Measurements from ENCODE around the gene FBXL14.

The FBXL14 gene, protein sequence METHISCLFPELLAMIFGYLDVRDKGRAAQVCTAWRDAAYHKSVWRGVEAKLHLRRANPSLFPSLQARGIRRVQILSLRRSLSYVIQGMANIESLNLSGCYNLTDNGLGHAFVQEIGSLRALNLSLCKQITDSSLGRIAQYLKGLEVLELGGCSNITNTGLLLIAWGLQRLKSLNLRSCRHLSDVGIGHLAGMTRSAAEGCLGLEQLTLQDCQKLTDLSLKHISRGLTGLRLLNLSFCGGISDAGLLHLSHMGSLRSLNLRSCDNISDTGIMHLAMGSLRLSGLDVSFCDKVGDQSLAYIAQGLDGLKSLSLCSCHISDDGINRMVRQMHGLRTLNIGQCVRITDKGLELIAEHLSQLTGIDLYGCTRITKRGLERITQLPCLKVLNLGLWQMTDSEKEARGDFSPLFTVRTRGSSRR

DNA sequence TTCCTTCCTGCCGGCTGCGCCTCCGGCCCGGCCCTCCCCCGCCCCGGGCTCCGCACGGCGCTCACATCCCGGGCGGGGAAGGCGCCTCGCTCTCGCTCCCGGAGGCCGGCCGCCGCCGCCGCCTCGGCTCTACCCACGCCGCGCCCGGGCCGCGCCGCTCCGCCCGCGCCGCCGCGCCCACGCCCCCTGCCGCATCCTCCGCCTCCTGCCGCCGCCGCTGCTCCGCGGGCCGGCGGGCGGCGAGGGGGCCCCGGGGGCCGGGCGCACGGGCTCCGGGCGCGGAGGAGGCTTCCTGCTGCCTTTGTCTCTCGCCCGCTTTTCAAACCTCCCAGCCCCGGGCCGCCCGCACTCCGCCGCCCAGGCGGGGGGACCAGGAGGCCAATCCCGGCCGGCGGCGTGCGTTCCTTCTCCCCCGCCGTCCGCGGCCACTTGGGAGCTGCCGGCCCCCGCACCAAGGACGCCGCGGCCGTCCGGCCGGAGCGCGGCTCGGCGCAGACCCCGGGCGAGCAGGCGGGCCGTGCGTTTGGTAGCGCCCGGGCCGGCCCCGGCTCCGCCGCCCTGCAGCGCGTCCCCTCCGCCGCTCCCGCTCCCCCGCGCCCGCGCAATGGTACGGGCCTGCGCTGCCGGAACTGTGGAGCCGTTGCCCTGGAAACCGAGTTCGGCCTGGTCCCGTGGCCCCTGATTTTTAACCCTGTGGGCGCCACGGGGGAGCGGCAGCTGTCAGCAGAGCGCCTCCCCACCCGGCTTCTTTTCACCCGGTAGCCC, at the start of gene FBXL14:
FBXL14 (minus strand) TSS at position 321 of the 765 bp plus-strand sequence. CDS start 515 bp downstream, outside the sequence.
- DNase-seq: peak; percentile 95

DNA sequence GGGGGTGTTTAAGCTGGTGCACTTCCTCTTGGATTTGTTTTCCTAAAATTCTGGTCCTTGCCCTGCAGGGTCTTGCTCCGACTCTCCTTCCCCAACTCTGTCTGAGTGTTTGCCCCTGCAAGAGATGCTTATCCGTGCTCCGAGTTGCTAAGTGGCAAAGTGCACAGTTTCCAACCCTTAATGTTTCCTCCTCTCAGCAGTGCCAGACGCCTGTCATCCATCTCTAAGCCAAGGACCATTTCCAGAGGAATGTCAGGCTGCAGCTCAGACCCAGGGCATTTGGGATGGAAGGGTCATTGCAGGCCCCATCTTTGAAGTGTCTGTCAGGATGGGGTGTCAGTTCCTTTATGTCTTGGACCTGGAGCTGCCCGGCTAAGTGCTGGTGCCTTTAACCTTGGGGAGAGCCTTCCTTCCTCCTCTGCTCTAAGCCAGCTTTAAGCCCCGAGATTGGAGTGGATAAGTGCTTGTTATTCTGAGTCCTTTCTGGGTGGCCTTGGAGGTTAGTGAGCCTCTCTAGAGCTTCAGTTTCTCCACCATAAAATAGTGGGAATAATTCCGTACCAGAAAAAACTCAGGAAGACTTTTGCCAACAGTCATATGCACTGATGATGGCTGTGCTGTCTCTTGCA, 49.6 kb upstream of the FBXL14 start:
- DNase-seq: no peak

DNA sequence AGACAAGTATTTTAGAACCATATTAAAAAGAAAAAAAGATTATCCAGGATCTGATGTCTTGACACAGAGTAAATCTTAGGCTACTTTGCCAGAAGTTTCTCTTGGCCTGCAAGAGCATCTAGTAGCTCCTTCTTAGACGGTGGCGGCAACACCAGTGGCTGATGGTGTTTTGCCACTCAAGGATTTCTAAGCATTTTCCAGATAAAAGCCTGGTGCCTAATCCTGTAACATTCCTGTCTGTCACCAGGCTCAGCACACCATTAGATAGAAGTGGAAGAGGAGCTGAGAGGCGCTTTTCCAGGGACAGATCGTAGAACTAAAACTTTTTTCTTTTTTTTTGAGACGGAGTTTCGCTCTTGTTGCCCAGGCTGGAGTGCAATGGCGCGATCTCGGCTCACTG, 48.7 kb upstream of the FBXL14 start:
- no peak for DNase-seq

DNA sequence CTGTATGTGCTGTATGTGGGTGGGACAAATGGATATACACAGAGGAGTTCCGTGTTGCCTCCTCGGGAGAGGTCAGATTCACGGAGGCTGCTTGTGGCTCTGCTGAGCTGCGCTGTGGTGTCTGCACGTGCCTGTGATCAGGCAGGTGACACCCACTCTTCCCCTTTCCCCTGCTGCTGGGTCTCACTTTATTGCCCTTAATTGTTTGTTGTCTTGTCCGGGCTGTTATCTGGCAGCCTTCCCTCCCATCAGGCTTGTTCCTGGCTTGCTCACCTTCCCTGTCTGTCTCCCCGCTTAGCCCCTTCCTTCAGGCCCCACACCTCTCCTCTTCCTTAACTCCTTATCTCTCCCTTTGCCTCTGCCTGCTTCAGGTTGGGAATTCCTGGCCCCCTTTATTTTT, 48.1 kb upstream of the FBXL14 start:
- no peak for DNase-seq

DNA sequence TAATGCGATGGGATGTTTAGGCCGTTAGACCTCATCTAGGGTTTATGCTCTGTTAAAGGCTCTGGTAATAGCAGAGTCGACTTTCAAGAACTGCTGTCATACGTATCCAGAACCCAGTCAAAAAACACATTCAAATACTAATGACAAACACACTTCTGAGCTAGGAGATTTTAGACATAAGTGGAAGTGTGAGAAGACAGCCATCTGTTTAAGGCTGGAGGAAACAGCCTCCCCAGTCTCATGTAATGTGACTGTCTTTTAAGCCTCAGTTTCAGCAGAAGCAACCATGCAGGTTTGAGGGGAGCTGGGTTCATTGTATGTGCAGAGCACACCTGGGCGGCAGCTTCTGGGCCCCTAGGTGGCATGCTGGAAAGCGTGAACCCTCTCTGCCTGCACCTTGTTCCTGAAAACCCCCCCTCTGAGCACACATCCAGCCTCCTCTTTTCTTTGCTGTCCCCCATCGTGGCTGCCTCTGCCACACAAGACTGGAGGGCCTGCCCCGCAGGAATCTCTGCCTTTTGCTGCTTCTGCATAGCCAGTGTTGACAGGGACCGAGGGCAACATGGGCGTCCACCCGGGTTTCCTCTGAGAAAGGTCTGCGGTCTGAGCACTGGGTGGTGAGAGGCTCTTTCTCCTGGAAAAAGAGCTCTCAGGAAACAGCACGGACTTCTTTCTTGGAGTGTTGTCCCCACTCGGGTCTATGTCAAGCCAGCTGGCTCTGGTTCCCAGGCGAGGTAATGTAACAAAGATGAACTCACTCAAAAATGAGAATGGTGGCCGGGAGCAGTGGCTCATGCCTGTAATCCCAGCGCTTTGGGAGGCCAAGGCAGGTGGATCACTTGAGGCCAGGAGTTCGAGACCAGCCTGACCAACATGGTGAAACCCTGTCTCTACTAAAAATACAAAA, 46.2 kb upstream of the FBXL14 start:
- DNase-seq: no peak

DNA sequence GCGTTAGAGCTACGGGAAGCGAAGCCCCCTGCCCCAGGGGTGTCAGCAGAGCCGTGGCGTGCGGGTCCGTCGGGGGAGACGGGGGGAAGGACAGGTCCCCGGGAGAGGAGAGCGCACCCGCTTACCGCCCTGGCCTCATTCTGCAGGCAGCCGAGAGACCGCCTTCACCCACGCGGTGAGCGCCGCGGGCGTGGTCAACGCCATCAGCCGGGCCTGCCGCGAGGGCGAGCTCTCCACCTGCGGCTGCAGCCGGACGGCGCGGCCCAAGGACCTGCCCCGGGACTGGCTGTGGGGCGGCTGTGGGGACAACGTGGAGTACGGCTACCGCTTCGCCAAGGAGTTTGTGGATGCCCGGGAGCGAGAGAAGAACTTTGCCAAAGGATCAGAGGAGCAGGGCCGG, 45.2 kb upstream of the FBXL14 start:
- DNase-seq: no peak

DNA sequence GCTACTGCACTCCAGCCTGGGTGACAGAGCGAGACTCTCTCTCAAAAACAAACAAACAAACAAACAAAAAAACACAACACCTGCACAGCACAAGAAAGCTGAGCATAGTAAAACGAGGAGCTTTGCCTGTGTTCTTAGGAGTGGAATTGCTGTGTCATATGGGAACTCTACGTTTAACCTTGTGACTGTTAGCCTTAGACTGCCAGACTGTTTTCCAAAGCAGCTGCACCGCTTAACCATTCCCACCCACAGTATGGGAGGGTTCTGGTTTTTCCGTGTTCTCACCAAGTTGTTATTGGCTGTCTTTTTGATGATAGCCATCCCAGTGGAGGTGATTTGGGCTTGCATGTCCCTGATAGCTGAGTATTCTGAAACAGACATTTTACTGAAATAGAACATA, 43.8 kb upstream of the FBXL14 start:
- no peak for DNase-seq

DNA sequence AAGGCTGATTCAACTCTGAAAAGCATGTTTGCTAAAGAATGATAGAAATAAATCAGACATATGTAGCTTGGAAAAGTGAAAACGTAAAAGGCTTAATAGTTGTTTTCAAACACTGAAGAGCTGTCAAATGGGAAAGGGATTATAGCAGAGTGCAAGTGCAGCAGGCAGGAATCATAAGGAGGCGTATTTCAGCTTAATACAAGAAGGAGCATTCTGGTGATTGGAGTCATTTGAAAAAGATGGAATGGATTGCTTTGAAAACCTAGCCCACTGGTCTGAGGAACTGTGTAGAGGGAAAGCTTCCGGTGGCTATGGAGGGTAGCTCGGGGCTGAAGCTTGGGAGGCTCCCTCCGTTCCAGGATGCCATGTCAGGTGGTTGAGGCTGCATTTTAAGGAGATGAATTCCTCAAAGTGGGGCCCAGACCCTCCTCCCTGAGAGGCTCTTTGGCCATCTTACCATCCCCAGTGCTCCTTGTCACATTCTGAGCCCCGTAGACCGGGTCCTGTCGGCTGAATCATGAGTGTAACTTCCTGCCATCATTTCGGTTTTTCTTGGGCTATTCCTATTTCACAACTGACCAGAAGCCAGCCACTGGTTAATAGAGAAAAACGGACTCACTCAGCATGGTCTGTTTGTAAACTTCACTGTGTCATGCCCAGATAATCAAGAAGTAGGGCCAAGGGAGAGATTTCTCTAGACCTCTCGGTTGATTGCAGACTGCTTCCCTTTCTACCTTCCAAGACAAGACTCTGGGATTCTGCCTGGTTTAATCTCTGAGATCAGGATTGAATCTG, 41.1 kb upstream of the FBXL14 start:
- no peak for DNase-seq

DNA sequence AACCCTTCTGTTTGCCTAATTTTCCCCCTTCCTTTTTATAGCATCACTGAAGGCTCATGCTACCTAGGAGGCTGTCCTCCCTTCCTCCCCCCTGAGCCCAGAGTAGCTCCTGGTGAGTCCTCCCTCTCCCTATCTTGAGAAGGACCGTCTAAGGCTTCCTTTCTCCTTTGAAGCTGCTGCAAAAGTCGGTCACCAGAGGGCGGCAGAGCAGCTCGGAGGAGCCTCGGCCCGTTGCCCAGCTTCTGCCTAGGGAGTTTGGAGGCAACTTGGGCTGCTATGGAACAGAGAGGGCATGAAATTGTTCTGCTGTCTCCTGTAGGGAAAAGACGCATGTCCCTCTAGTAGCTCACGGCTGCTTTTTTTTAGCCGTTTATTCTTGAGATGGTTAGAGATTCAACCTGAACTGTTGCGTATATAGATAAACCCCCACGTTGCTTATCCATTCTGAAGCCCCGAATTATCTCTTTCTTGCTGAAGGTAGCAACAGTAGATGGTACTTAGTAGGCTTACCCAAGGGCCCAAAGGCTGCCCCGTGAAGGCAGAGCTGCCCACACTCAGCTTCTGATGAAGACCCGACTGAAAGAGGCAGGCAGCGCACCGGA, 40.3 kb upstream of the FBXL14 start:
- peak; percentile 78 for DNase-seq

DNA sequence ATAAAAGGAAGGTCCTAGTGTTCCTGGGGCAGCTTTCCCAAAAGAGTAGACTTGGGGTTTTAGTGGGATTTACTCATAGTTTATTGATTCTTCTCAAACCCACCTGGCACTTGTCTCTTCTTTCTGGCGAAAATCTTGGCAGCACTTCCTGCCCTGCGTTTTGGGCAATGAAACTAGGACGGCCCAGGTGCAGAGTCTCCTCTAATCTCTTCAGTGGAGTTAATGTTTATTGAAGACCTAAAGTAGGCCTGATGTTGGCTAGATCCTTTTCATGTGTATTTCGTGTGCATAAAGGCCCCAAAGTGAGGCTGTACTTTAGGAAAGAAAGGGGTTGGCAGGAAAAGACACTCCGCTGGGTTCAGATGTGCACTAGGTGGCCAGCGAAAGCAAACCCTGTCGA, 39.8 kb upstream of the FBXL14 start:
- DNase-seq: no peak

DNA sequence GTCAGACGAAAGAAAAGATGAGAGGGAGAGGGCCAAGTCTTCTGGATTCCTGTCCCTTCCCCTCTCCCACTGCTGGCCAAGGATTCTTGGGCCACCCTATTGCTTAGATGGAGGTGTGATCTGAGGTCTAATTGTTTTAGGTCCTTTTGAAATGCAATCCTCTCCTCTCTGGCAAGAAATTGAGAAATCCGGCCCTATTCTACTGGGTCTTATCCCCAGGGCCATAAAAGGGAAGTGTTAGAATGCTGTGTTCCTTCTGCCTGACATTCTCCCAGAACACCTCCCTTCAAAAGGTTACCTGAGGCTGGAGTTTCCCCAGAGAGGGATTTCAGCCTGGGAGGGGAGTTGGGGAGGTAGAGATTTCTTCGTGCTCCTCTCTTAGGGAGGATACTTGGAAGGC, 39.1 kb upstream of the FBXL14 start:
- DNase-seq: no peak

DNA sequence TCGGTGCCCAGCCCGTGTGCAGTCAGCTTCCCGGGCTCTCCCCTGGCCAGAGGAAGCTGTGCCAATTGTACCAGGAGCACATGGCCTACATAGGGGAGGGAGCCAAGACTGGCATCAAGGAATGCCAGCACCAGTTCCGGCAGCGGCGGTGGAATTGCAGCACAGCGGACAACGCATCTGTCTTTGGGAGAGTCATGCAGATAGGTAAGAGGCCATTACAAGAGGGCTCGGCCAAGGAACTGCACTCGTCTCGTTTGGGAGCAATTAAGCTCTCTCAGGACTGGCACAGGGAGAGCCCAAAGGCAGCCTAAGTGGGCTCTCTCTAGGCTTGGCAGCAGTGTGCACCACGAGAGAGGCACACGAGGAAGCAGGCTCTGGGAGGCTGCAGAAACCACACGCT, 38.3 kb upstream of the FBXL14 start:
- DNase-seq: no peak

DNA sequence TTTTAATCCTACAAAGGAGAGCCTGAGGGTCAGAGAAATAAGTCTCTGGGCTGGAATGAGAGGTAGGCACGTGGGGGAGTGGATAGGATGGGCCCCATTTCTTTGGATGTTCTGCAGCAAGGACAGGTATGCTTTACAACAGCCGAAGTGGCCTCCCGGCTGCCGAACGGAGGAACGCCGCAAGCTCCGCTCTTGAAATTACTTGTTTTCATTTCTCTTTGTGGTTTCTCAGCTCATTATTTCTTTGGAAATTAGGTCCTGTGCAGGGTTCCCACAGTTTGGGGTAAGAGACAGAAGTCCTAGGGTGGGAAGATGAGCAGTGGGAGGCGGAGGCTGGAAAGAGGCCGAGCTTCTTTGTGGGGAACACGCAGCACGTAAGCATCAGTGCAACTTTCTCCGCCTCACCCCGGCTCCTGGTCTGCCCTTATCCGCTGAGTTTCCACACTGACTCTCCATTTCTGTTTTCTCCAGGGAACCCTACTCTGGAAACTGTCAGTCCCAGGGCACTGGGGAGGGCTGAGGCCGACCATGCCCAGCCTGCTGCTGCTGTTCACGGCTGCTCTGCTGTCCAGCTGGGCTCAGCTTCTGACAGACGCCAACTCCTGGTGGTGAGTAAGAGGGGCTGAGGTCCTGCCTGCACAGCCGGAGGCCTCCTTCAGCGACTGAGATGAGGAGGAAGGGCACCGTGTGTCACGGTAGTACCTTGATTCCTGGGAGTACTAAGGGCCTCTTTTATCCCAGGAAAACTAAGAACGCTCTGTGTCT, 36.6 kb upstream of the FBXL14 start:
- no peak for DNase-seq

DNA sequence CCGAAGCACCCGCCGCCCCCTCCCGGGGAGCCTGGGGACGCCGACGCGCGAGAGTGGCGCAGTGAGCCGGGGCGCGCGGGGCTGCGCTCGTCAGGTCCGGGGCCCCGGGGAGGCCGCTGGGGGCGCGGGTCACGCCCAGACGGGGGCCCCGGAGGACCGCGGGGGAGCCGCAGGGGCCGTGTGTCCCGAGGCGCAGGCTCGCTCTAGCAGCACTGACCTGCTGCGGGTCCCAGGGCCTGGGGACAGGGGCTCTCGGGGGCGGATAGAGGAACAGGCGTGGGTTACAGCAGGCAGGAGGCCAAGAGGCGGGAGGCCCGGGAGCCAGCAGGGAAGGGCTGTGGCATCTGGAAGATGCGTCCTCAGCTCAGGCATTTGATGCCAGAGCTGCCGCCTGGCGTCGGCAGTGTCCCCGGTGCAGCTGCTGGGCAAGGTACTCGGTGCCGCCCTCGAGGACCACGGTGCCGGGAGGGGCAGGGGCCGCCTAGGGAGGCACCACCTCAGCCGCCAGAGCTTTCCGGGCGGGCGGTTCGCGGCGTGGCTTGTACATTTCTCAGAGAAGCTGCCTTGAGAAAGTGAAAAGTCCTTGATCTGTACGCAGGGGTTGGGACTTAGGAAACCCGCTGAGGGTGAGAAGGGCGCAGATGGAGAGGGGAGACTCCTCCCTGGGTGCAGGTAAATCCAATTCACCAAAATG, 35.9 kb upstream of the FBXL14 start:
- peak; percentile 28 for DNase-seq

DNA sequence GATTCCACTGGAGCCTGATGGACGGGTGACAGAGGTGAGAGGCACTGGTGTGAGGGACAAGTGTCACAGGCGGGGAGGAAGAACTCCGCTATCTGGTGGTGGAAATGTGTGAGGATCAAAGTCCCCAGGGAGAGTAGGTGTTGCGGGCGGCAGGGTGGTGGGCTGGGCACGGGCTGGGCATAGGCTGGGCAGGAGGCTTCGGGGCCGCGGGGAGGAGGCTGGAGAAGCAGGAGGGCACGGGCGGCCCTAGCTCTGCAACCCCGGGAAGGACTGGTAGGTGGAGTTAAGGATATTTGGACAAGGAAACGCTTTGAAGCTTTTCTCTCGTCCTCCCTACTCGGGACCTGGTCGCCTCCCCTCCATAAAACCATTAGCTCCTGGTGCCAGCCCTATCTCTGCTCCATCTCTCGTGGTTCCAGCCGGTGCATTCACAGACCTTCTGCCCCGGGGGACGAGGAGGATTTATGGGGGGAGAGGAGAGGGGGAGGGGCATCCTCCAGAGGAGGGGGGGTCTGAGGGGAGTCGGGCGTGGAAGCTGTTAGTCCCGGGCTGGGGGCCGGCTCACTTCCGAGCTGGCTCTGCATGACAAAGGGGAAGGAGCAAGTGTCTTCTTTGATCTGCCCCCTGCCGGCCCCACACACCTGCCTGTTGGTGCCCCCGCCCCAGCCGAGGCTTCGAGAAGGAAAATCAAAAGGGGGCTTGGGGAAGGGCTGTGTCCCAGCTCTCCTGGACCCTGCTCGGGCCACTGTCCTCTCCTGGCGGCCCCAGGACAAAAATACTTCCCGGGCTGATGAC, 35.2 kb upstream of the FBXL14 start:
- DNase-seq: no peak

DNA sequence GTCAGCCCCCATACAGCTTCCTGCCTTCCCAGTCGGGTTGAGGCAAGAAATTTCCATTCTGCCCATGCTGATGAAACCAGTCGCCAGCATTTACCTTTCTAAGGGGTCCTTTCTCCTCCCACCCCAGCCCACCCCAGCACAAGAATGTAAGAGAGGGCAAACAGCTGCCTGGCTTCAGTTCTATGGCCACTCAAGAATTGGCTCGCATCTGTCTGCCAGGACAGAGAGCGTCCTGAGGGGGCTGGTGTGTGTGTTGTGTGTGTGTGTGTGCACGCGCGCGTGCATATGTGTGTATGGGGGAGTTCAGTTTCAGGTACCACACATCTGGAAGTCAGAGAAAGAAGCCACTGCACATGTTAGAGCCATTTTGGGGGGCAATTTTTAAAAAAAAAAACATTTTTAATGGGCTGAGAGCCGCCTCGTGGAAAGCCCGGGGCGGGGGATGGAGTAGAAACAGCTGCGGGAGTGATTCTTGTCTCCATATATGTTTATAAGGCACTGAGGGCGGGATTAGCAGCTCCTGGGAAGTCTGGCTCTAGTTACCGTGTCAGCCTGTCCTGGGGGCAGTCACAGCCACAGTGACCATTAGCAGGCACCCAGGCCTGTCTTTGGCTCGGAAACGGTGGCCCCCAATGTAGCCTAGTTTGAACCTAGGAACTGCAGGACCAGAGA, 34.4 kb upstream of the FBXL14 start, which contains the start of gene WNT5B:
WNT5B (plus strand) TSS at position 566 of the 672 bp plus-strand sequence. CDS start 2,124 bp downstream, outside the sequence.
- DNase-seq: no peak

DNA sequence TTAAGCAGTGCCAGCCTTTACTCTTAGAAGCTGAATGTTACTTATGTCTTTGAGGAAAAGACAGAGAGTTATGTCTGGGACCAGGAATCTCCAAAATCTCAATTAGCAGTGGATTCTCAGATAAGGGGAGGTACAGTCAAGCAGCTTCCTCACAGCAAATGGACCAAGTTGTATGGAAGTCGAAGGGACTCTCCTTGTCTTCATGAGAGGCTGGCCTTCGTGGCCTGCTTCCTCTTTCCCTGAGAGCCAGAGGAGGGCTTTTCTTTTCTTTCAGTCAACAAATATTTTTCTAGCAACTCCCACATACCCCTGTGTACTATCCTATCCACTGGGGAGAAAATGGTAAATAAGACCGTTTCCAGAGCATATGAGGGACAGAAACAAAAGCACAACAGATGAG, 28.0 kb upstream of the FBXL14 start:
- no peak for DNase-seq

DNA sequence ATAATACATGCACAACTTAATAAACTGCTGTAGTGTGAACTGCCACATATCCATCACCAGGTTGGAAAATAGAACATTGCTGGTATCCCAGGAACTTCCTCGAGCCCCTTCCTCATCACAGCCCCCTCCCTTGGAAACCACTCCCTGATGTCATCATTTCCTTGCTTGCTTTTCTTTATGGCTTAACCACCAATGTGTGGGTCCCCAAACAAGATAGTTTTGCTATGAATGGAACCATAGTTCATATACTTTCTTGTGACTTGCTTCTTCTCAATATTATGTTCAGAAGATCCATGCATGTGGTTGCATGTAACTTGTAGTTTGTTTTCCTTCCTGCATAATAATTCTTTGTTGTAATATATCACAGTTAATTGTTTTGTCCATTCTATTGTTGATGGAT, 25.7 kb upstream of the FBXL14 start:
- DNase-seq: no peak

Measured in NCI-H774 (cell line).